Stimulated activated CD8-positive, alpha-beta memory T cell treated with anti-CD3 and anti-CD28 coated beads, Interleukin-15, amount 100 ng/mL, for 4 hours (primary cell): ENCODE results near the gene GRSF1.
A peak's percentile ranks its signal among the peaks of the same experiment; 100 is the strongest.
"Not testable (repeated sequence)": the region's sequence is repeated elsewhere in the genome, so short reads cannot be mapped to it uniquely, and the experiment has no call there.

ENCODE experiments used
- DNase-seq, 2 donors: peaks; one replicate each; pipeline ENCODE4 v3.0.0-alpha.2; 2020; ENCODE audit warnings: low read depth in 2 of 2

GRSF1 gene, protein sequence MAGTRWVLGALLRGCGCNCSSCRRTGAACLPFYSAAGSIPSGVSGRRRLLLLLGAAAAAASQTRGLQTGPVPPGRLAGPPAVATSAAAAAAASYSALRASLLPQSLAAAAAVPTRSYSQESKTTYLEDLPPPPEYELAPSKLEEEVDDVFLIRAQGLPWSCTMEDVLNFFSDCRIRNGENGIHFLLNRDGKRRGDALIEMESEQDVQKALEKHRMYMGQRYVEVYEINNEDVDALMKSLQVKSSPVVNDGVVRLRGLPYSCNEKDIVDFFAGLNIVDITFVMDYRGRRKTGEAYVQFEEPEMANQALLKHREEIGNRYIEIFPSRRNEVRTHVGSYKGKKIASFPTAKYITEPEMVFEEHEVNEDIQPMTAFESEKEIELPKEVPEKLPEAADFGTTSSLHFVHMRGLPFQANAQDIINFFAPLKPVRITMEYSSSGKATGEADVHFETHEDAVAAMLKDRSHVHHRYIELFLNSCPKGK

GRCh38 chr4:70839589-70840093 is at the start of gene GRSF1:
GRSF1 (minus strand) TSS chr4:70839890; CDS start chr4:70839827, 63 bp downstream.
- DNase-seq, result peak; percentile 87 to 90

- no peak for DNase-seq
Observed at GRCh38 chr4:70885174-70885573, 45.5 kb upstream of the GRSF1 start.

DNA sequence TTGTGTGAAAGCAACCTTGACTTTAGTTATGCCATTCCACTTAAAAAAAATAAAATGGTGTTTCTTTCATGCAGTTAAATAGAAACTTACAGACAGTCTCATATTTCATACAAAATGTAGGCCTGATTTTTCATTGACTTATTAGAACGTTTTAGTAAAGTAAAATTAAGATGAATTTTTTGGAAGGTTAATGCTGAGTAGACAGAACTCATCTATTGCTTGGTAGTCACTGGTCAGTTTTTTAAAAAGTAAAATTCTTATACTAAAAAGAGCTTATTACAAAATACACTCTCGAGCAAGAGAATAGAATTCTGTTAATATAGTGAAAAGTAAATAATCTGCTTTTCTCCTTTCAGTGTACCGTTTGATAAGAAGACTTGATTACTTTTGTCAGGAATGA is 41.0 kb upstream of the GRSF1 start:
- no peak for DNase-seq

GRCh38 chr4:70877556-70877955 is 37.9 kb upstream of the GRSF1 start:
- DNase-seq, result no peak

DNA sequence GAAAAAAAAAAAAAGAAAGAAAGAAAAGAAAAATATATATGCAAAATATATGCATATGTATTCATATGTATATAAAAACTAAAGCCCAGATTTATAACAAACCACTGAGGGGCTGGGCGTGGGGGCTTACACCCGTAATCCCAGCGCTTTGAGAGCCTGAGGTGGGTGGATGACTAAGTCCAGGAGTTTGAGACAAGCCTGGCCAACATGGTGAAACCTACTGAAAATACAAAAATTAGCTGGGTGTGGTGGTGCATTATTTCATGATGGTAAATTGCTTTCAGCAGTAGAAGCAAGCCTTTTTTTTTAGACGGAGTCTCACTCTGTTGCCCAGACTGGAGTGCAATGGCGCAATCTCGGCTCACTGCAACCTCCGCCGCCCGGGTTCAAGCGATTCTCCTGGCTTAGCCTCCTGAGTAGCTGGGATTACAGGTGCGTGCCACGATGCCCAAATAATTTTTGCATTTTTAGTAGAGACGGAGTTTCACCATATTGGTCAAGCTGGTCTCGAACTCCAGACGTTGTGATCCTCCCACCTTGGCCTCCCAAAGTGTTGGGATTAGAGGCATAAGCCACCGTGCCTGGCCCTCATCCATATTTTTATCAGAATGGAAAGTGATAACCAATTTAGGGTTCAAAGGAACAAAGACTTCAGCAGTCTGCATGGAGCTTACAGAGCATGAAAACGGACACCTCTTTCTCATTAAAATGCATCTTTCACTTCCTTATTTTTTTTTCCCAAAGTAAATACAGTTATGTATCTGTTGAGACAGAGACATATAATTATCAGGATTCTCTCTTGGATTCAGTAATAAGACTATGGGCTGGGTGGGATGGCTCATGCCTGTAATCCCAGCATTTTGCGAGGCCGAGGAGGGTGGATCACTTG is 34.8 kb upstream of the GRSF1 start:
- DNase-seq, result no peak

DNA sequence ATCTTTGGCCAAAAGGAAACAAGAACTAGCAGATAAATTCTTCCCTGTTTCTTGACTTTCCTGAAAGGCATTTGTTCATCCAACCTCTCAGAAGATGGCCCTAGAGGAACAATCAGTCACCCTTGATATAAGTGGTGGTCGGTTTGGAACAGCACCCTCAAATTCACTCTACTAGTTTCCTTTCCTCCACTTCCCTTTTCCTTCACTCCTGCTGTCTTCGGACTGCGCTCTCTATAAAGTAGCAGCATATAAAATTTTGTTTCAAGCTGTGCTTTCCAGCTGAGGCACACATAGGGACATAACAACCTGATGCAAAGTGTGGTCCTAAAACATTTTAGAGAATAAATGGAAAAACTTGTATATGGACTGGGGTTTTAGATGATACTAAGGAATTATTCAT is 33.5 kb upstream of the GRSF1 start:
- no peak for DNase-seq

- no peak for DNase-seq
Observed at GRCh38 chr4:70868778-70869177, 29.1 kb upstream of the GRSF1 start.

DNA sequence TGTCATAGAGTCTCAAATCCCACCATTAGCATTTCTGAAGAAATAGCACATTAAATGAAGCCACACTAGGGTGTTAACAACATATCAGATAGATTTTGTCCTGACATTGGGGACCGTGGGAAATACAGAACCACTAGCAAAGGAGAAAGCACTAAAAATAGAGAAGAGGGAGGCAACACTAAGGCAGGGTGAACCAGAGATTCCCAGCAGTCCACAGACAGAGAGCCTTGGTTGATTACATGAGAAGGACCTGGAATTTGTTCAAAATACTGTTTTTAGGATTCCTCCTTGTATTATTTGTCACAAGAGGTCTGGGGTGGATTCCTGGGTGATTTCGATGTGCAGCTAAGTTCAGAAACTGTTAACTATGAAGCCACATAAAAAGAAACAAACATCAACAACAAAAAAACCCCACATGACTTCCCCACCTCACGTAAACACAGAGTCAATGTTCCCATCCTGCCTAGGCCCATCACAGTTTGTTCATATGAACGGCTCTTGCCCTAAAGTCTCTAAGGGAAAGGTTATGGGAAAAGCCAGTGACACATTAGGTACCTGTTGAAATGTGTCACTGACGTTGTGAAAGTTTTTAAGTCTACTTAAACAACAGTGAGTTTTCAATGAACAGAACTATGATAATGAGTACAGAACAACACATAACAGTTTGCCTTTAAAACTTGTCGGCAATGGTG is 23.6 kb upstream of the GRSF1 start:
- no peak for DNase-seq

GRCh38 chr4:70859066-70859465 is 19.4 kb upstream of the GRSF1 start:
- DNase-seq, result no peak

DNA sequence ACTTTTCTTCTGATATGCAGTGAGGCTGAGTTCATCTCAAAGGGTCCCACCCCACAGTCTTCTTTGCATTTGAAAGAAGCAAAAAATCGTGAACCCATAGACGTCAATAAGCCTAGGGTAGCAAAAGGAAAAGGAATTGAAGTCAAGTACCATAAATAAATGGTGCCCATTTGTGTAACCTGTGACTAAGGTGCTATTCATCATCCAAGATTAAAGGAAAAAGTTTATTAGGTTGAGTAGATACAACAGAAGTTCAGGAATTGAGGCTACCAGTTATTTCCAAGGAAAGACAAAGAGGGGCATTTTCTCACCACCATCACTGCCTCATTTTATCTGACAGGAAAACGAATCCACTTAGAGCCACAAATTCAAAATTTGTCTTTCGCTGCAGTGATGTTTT is 18.8 kb upstream of the GRSF1 start:
- no peak for DNase-seq

- no peak for DNase-seq
Observed at GRCh38 chr4:70855464-70855863, 15.8 kb upstream of the GRSF1 start.

DNA sequence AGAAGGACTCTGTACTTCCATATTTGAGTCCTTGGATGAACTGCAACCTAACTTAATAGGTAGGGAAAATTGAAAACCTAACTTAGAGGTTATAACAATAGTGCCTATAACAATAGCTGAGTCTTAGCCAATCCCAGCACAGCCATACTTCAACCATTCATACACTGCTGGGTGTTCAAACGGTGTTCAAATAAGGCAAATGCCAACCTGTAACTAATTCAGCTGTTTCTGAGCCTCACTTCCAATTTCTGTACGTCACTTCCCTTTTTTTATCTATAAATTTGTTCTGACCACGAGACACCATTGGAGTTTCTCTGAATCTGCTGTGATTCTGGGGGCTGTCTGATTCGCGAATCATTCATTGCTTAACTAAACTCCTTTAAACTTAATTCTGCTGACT is 9.6 kb upstream of the GRSF1 start:
- DNase-seq, result no peak

DNA sequence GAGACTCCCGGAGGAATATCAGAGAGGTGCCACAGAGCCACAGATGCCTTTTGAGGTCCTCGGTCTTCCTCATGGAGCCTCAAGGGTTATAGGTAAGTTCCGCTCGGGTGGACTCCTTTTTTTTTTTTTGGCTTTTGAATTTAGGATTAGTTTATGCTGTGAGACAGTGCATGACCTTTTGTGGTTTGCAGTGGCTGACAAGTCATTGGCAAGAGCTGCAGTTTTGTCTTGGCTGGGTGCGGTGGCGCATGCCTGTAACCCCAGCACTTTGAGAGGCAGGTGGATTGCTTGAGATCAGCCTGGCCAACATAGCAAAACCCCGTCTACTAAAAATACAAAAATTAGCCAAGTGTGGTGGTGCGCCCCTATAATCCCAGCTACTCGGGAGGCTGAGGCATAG is 4.5 kb upstream of the GRSF1 start:
- no peak for DNase-seq

DNA sequence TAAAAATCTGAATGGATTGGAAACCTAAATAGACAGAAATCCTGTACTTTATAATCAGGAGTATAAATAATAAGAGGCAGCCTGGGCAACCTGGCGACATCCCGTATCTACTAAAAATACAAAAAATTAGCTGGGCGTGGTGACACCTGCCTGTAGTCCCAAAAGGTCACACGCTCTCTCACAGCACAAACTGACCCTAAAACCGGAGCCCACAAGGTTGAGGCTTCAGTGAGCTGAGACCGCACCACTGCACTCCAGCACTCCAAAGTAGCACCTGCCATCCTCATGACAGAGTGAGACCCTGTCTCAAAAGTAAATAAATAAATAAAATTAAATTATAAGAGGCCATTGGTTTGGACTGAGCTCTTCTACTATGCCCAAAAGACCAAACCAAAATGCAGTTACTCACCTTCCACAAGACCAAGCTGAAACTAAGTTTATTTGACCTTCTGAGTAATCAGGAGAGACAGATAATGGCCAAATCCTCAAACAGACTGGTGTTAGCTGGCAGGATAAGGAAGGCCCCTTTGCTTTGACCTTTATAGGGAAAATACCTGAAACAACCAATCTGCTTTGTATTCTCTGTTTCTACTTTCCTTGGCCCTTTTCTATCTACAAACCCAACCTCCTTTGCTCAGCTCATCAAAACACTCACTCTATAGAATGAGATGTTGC is 3.2 kb upstream of the GRSF1 start:
- DNase-seq, result no peak

- DNase-seq, result no peak
Observed at GRCh38 chr4:70841951-70842350, 2.3 kb upstream of the GRSF1 start.

- no peak for DNase-seq
Observed at GRCh38 chr4:70841211-70841610, 1.5 kb upstream of the GRSF1 start.

- not testable (repeated sequence) for DNase-seq
Observed at GRCh38 chr4:70840631-70841030, 941 bp upstream of the GRSF1 start.

- DNase-seq, result peak; percentile 28 to 50
Observed at GRCh38 chr4:70840137-70840536, 447 bp upstream of the GRSF1 start.

- peak; percentile 38 to 47 for DNase-seq
Observed at GRCh38 chr4:70838666-70839588, 763 bp downstream of the GRSF1 start.

DNA sequence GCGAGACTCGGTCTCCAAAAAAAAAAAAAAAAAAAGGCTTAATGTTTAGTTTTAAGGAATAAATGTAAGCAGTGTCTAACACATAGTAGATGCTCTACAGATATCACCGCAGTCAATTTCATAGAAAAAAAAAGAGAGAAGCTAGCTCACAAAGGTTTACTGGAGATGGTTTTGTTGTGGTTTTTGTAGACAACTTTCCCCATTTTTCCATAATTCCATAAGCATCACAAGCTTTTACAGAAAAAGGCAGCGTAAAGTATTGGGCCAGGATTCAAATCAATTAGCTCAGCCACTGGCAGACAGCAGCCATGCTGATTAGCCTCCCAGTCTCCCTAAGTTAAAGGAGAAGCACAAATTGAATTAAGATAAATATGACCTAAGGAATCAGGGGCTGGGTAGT is 1.5 kb downstream of the GRSF1 start:
- DNase-seq, result no peak
